NCI-H187 treated with DMSO at 0.1 percent for 48 hours (cell line): Measurements from ENCODE around the gene CUL3.
"Not testable (repeated sequence)": the region's sequence is repeated elsewhere in the genome, so short reads cannot be mapped to it uniquely, and the experiment has no call there.

ENCODE experiments used
- DNase-seq: peaks from one replicate; lab custom pipeline; 2025; lab: John Stamatoyannopoulos, UW

CUL3 gene

GRCh38 chr2:224585211-224586088 lies at the start of gene CUL3:
Gene CUL3 (minus strand): TSS chr2:224585363. CDS start chr2:224585009, 354 bp downstream.
- peak; percentile 89 for DNase-seq

- no peak for DNase-seq
Measured at GRCh38 chr2:224630659-224631550, 45.7 kb upstream of the CUL3 start.

GRCh38 chr2:224628416-224628815 lies 43.3 kb upstream of the CUL3 start:
- DNase-seq: no peak

- DNase-seq: no peak
Measured at GRCh38 chr2:224626735-224627134, 41.6 kb upstream of the CUL3 start.

DNA sequence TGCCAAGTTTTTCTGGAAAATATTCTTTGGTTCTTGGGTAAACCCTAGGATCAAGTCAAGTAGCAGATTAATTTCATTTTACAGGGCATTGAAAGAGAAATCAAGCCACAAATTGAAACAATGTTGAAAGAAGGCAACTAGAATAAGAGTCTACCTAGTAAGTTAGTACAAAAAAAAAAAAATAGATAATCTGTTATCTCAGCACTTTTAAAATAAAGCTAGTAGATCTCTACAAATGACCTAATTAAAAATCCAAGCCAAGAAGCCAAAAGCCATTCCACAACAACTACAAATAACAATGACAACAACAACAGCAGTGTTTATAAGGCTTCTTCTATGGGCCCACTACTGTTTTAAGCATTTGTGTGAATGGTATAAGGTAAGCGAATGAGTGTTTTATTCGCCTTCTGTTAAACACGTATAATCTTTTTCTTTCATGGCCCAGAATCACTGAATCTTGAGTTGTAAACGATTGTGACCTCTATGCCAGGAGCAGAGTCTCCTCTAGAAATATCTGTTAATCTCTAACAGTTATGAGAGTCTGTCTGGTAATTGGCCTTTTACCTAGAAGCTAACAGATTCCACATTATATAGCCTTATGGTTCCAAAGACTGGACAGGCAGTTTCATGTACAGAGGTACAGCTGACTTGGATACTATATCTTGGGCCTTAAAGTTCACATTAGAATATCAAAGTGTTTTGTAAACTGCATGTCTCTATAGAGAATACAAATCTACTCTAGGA lies 28.6 kb upstream of the CUL3 start:
- no peak for DNase-seq

DNA sequence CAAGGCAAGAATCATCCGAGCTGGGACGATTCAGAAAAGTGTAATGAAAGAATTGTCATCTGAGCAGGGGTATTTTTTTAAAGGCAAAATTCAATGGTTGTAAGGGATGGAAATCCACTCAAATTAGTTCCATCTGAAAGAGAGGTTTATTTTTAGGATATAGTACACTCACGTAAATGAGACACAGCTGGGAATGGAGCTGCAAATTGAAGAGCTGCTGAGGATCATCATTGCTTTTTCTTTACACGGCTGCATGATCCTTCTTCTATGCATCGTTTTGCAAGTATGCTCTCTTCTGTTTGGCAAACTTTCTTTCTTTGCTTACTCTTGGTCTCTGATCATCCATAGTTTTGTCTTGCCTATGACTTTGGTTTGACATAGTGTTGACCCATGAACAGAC lies 27.4 kb upstream of the CUL3 start:
- DNase-seq: no peak

- DNase-seq: no peak
Measured at GRCh38 chr2:224611938-224612337, 26.8 kb upstream of the CUL3 start.

DNA sequence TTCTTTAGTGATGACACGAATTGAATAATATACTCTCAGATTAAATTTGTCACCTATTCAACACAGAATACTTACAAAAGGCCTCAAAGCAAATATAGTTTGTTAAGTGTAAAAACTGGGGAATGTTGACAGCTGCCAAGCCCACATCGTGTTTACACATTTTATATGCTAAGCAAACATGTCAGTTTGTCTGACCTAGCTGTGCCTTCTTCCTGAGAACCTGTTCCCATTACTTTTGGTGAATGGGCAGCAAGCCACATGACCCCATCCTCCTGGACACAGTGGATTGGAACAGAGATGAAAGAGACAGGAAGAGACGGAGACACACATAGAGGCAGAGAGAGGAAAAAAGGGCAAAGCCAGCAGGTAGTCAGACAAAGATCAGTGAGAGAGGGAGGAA lies 22.9 kb upstream of the CUL3 start:
- no peak for DNase-seq

- DNase-seq: not testable (repeated sequence)
Measured at GRCh38 chr2:224603746-224604500, 18.8 kb upstream of the CUL3 start.

DNA sequence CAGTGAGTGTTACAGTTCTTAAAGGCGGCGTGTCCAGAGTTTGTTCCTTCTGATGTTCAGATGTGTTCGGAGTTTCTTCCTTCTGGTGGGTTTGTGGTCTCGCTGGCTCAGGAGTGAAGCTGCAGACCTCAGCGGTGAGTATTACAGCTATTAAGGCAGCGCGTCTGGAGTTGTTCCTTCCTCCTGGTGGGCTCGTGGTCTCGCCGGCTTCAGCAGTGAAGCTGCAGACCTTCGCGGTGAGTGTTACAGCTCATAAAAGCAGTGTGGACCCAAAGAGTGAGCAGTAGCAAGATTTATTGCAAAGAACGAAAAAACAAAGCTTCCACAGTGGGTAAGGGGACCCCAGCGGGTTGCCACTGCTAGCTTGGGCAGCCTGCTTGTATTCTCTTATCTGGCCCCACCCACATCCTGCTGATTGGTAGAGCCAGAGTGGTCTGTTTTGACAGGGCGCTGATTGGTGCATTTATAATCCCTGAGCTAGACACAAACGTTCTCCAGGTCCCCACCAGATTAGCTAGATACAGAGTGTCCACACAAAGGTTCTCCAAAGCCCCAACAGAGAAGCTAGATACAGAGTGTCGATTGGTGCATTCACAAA lies 17.7 kb upstream of the CUL3 start:
- not testable (repeated sequence) for DNase-seq

GRCh38 chr2:224601923-224602322 lies 16.8 kb upstream of the CUL3 start:
- DNase-seq: no peak

DNA sequence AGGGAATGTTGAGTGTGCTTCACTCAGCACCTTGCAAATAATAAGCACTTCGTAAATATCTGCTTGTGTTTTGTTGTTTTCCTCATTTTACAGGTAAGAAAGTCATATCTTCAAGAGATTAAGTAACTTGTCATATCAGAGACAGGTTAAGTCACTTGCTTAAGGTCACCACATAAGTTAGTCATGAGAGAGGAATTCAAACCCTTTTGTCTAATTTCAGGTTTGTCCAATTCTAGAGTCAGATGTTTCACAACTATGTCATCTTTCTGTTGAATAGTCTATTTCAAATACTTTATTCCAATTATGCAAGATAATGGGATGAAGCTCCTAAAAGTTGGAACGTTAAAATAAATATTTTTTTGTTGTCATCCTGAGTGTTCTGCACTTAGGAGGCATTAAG lies 13.5 kb upstream of the CUL3 start:
- DNase-seq: no peak

DNA sequence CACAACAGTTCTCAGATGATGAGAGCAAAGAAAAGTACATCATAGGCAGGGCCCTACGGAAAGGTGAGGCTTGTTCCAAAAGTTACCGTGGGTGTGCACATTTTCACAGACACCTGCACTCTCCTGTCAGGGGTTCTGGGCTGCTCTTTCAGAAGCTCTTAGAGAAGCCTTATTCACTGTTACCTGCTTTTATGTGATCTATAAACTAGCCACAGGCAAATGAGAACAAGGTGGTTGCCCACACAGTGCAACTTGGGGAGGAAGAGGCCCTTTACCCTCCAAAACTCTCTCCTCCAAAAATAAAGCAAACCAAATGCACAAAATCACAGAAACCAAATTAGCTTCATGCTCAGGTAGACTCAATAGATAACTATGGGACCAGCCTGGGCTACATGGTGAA lies 11.1 kb upstream of the CUL3 start:
- DNase-seq: no peak

DNA sequence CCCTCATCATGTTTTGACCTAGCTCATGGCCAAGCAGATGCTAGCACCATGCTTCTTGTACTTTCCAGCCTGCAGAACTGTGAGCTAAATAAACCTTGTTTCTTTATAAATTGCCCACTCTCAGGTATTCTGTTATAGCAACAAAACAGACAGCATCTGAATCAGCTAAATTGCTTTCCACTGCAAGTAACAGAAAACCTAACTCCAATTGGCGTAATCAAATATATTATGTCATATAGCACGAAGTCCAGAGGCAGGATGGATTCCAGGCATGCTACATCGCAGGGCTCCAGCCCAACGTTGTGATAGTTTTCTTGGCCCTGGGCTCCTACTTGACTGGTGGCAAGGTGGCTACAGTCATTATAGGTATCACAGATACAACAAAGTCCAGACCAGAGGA lies 10.4 kb upstream of the CUL3 start:
- DNase-seq: no peak

- DNase-seq: no peak
Measured at GRCh38 chr2:224594840-224595239, 9.7 kb upstream of the CUL3 start.

DNA sequence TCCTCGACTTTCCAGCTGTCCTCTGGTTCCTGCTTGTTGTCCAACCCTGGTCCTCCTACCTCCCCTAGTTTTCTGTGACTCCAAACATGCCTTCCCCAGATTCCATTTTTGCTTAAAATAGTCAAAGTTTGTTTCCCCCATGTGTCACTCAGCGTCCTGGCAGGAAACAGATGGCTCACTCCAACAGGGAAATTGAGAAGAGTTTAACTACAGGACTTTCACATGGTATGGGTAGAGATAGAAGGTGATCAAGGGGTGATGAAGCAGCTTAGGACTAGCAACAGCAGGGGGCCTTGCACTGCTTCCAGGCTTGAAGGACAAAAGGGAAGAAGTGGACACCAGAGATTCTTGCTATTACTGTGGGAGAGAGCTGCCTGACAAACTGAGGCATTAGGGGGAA lies 6.1 kb upstream of the CUL3 start:
- no peak for DNase-seq

GRCh38 chr2:224586127-224586695 lies 1.0 kb upstream of the CUL3 start:
- no peak for DNase-seq

DNA sequence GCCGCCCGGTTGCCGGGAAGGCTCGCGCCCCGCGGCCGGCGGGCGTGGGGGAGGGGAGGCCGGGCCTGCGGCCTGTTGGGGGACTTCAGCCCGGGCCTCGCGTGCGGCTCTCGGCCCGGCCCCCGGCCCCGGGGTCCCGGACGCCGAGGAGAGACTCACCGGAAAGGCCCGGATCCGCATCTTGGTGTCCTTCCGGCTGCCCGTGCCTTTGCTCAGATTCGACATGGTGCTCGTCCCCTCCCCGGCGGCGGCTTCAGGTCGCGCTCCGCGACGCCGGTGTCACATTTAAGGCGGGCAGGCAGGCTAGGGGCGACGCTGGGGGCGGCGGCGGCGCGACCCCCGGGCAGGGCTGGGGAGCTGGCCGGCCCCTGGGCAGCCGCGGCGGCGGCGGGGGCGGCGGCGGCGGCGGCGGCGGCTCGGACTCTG lies 365 bp downstream of the CUL3 start:
- no peak for DNase-seq

- DNase-seq: no peak
Measured at GRCh38 chr2:224584111-224584784, 915 bp downstream of the CUL3 start.

- not testable (repeated sequence) for DNase-seq
Measured at GRCh38 chr2:224583033-224583432, 2.1 kb downstream of the CUL3 start.
